ENCODE measurements around the gene USP47. TPM values are rescaled to one million over a fixed set of nuclear protein-coding genes. Genes with fewer than 3 reads are reported as not detected.
A peak's percentile ranks its signal among the peaks of the same experiment; 100 is the strongest.

USP47 gene
- total RNA-seq, 1 experiment from 2014 or later, result 50.4 TPM

- Histone ChIP-seq H3K4me1 (peaks cover 14% of the 10 kb centered on the region; the same call in 1 of the 2 replicates), H3K36me3 (ENCODE audit: control insufficient read depth, insufficient read depth, low read length) (peaks cover 13% of the 10 kb centered on the region), H3K27me3 (replicated peaks; ENCODE audit: control insufficient read depth, insufficient read depth, low read length) (no peaks in the 10 kb centered on the region), H3K9me3 (no peaks in the 10 kb centered on the region), H3K4me3 (ENCODE audit: low read depth, low read length) (no peak overlapping the region)
- Mint-ChIP-seq H3K4me3 (ENCODE audit: unreplicated experiment) (no peak overlapping the region), H3K27ac (ENCODE audit: unreplicated experiment) (no peak overlapping the region), H3K9me3 (ENCODE audit: unreplicated experiment) (no peaks in the 10 kb centered on the region), H3K27me3 (ENCODE audit: insufficient read depth, unreplicated experiment) (no peaks in the 10 kb centered on the region), H3K36me3 (ENCODE audit: insufficient read depth, unreplicated experiment) (peaks cover 30% of the 10 kb centered on the region), H3K4me1 (ENCODE audit: low read depth, unreplicated experiment) (peaks cover 10% of the 10 kb centered on the region)
- ChIA-PET CTCF (interaction anchor here (1.9 kb wide), 1 partner anchor 39 kb away, joined by 7 read pairs; no protein-coding TSS in a partner anchor), POLR2A (no interaction called here)
- intact Hi-C loops (cut with micrococcal nuclease; ENCODE audit: unreplicated experiment), result no loop called here
- BruUV-seq (replicated peaks), result no TSS peak
- DNase-seq, result no peak
- TF ChIP-seq CTCF (IDR thresholded peaks at IDR 0.05; ENCODE audit: insufficient read depth in 1 of 2, low read depth in 1 of 2, low read length in 1 of 2, severe bottlenecking in 1 of 2, unreplicated experiment in 1 of 2), result no peak
Measured at GRCh38 chr11:12005061-12005460, 163.3 kb downstream of the USP47 start.

- H3K4me1 Mint-ChIP-seq (ENCODE audit: low read depth, unreplicated experiment), result peaks cover 15% of the 10 kb centered on the region
- CTCF ChIA-PET, result interaction anchor here (1.9 kb wide), 1 partner anchor 39 kb away, joined by 7 read pairs; no protein-coding TSS in a partner anchor
- no TSS peak for BruUV-seq (replicated peaks)
- H3K9me3 ChIP-seq, result no peaks in the 10 kb centered on the region
- no peak overlapping the region for H3K4me3 ChIP-seq (ENCODE audit: low read depth, low read length)
- peaks cover 30% of the 10 kb centered on the region for H3K36me3 Mint-ChIP-seq (ENCODE audit: insufficient read depth, unreplicated experiment)
- H3K4me3 Mint-ChIP-seq (ENCODE audit: unreplicated experiment), result no peak overlapping the region
- no peaks in the 10 kb centered on the region for H3K27me3 Mint-ChIP-seq (ENCODE audit: insufficient read depth, unreplicated experiment)
- H3K36me3 ChIP-seq (ENCODE audit: control insufficient read depth, insufficient read depth, low read length), result peaks cover 13% of the 10 kb centered on the region
- H3K4me1 ChIP-seq, result peaks cover 16% of the 10 kb centered on the region; the same call in 1 of the 2 replicates
- H3K9me3 Mint-ChIP-seq (ENCODE audit: unreplicated experiment), result no peaks in the 10 kb centered on the region
- POLR2A ChIA-PET, result no interaction called here
- H3K27ac Mint-ChIP-seq (ENCODE audit: unreplicated experiment), result no peak overlapping the region
- no peak for DNase-seq
- TF ChIP-seq CTCF (IDR thresholded peaks at IDR 0.05; ENCODE audit: insufficient read depth in 1 of 2, low read depth in 1 of 2, low read length in 1 of 2, severe bottlenecking in 1 of 2, unreplicated experiment in 1 of 2), result no peak
- intact Hi-C loops (cut with micrococcal nuclease; ENCODE audit: unreplicated experiment), result no loop called here
- H3K27me3 ChIP-seq (replicated peaks; ENCODE audit: control insufficient read depth, insufficient read depth, low read length), result no peaks in the 10 kb centered on the region
Measured at GRCh38 chr11:12005476-12005875, 163.7 kb downstream of the USP47 start.

GRCh38 chr11:12006552-12007229 is 164.9 kb downstream of the USP47 start:
- Histone ChIP-seq H3K9me3 (no peaks in the 10 kb centered on the region), H3K27me3 (replicated peaks; ENCODE audit: control insufficient read depth, insufficient read depth, low read length) (no peaks in the 10 kb centered on the region), H3K4me1 (peaks cover 12% of the 10 kb centered on the region; the same call in 1 of the 2 replicates), H3K4me3 (ENCODE audit: low read depth, low read length) (peak overlapping the region; percentile 16; the same call in 1 of the 2 replicates), H3K36me3 (ENCODE audit: control insufficient read depth, insufficient read depth, low read length) (peaks cover 10% of the 10 kb centered on the region)
- Mint-ChIP-seq H3K27ac (ENCODE audit: unreplicated experiment) (peak overlapping the region; percentile 40), H3K9me3 (ENCODE audit: unreplicated experiment) (no peaks in the 10 kb centered on the region), H3K27me3 (ENCODE audit: insufficient read depth, unreplicated experiment) (no peaks in the 10 kb centered on the region), H3K36me3 (ENCODE audit: insufficient read depth, unreplicated experiment) (peaks cover 22% of the 10 kb centered on the region), H3K4me3 (ENCODE audit: unreplicated experiment) (peak overlapping the region; percentile 93), H3K4me1 (ENCODE audit: low read depth, unreplicated experiment) (peaks cover 19% of the 10 kb centered on the region)
- no TSS peak for BruUV-seq (replicated peaks)
- intact Hi-C loops (cut with micrococcal nuclease; ENCODE audit: unreplicated experiment), result no loop called here
- DNase-seq, result no peak
- TF ChIP-seq CTCF (IDR thresholded peaks at IDR 0.05; ENCODE audit: insufficient read depth in 1 of 2, low read depth in 1 of 2, low read length in 1 of 2, severe bottlenecking in 1 of 2, unreplicated experiment in 1 of 2), result no peak
- ChIA-PET CTCF (no interaction called here), POLR2A (no interaction called here)
